ENCODE results near the gene TMEM108. TPM values are rescaled to one million over a fixed set of nuclear protein-coding genes. Genes with fewer than 3 reads are reported as not detected.

The TMEM108 gene
- total and polyA plus RNA-seq, 10 of the 15 experiments (the other 5 are each of a cell fraction or from before 2014, with no cell fraction given), result 0.02 to 0.58 (median 0.12) TPM; not detected in 5

DNA sequence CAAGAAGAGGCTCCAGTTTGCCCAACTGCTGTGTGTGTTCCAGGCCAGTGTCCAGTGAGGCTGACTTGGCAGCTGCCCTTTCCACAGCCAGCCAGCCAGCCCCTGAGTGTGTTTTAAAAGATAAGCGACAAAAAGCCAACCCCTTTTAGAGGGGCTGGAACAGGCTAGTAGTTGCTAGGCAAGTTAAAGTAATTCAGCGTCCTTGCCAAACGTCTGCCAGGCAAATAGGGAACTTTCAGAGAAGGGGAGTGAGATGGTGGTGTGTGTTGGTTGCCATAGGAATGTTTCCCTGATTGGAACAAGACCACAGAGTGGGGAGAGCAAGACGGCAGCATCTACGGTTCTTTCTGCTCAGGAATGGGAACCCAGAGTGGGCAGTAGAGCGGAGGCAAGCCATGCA, 86.3 kb downstream of the TMEM108 start:
- no peak overlapping the region for H2AFZ ChIP-seq (ENCODE audit: control insufficient read depth, low read depth, low read length)
- no peak for DNase-seq (ENCODE audit: low read depth, low spot score)
- 6% methylated on average over 6 of the region's 6 CpGs for WGBS (ENCODE audit: insufficient coverage, insufficient replicate concordance, low lambda C conversion rate, missing lambda C conversion rate)
- SMC1A ChIA-PET (ENCODE audit: uncharacterized antibody, unreplicated experiment), result interaction anchor here (1.2 kb wide), 1 partner anchor 12 kb away, joined by 3 read pairs; no protein-coding TSS in a partner anchor
- H3K27me3 ChIP-seq (replicated peaks in 1 of 2; ENCODE audit: control insufficient read depth in 2 of 2, insufficient read depth in 2 of 2, low read length in 1 of 2), result no peaks in the 10 kb centered on the region
- H3K4me2 ChIP-seq (ENCODE audit: control insufficient read depth, insufficient read depth), result no peak overlapping the region
- no peak overlapping the region for H3K27ac ChIP-seq (ENCODE audit: control insufficient read depth, insufficient read depth)
- H3K4me1 ChIP-seq (ENCODE audit: control insufficient read depth, insufficient read depth, low read length), result no peaks in the 10 kb centered on the region
- no peak overlapping the region for H3K9ac ChIP-seq (ENCODE audit: control insufficient read depth, insufficient read depth, low read length)
- no peaks in the 10 kb centered on the region for H3K9me3 ChIP-seq (replicated peaks; ENCODE audit: control insufficient read depth, insufficient read depth, low read length)
- intact Hi-C loops (cut with micrococcal nuclease; ENCODE audit: unreplicated experiment) (no loop called here), in situ Hi-C loops (cut with MboI) (no loop called here)
- H3K79me2 ChIP-seq (ENCODE audit: control insufficient read depth, insufficient read depth, low read length), result no peaks in the 10 kb centered on the region
- RAD21 ChIA-PET (ENCODE audit: unreplicated experiment), result interaction anchor here (0.8 kb wide), 1 partner anchor 83 kb away, joined by 3 read pairs; no protein-coding TSS in a partner anchor
- H4K20me1 ChIP-seq (ENCODE audit: control insufficient read depth, insufficient read depth), result no peaks in the 10 kb centered on the region
- FAIRE-seq, result no peak
- CTCF ChIA-PET, result no interaction called here
- ATAC-seq, result no peak
- POLR2A ChIA-PET, result no interaction called here
- H3K36me3 ChIP-seq (ENCODE audit: control insufficient read depth in 2 of 2, insufficient read depth in 2 of 2, low read length in 1 of 2), result no peaks in the 10 kb centered on the region
- no peak overlapping the region for H3K4me3 ChIP-seq
- BruUV-seq (replicated peaks), result no TSS peak
- TF ChIP-seq TBL1XR1 (IDR thresholded peaks at IDR 0.05; ENCODE audit: low read depth, low read length) (no peak), ZNF384 (IDR thresholded peaks at IDR 0.05; ENCODE audit: borderline replicate concordance, low read depth, low read length) (no peak), KDM1A (IDR thresholded peaks at IDR 0.05; ENCODE audit: borderline replicate concordance) (no peak), BACH1 (IDR thresholded peaks at IDR 0.05; ENCODE audit: borderline replicate concordance) (no peak), SMAD5 (IDR thresholded peaks at IDR 0.05; ENCODE audit: low read depth) (no peak), FOS (IDR thresholded peaks at IDR 0.05; ENCODE audit: borderline replicate concordance, extremely low read depth, insufficient read length) (no peak), SP1 (IDR thresholded peaks at IDR 0.05; ENCODE audit: low read depth, low read length) (no peak), FOXM1 (IDR thresholded peaks at IDR 0.05; ENCODE audit: low read depth, low read length) (no peak), NR2C1 (IDR thresholded peaks at IDR 0.05) (no peak), SRF (IDR thresholded peaks at IDR 0.05; ENCODE audit: low read depth in 2 of 2, low read length in 2 of 2) (no peak), STAT1 (conservative IDR thresholded peaks at IDR 0.05) (no peak), CREM (IDR thresholded peaks at IDR 0.05; ENCODE audit: low read depth) (no peak)
- TF ChIP-seq, protein P1, sequence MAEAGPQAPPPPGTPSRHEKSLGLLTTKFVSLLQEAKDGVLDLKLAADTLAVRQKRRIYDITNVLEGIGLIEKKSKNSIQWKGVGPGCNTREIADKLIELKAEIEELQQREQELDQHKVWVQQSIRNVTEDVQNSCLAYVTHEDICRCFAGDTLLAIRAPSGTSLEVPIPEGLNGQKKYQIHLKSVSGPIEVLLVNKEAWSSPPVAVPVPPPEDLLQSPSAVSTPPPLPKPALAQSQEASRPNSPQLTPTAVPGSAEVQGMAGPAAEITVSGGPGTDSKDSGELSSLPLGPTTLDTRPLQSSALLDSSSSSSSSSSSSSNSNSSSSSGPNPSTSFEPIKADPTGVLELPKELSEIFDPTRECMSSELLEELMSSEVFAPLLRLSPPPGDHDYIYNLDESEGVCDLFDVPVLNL (IDR thresholded peaks at IDR 0.05; ENCODE audit: low read depth, low read length), result no peak
- TF ChIP-seq, protein P2, sequence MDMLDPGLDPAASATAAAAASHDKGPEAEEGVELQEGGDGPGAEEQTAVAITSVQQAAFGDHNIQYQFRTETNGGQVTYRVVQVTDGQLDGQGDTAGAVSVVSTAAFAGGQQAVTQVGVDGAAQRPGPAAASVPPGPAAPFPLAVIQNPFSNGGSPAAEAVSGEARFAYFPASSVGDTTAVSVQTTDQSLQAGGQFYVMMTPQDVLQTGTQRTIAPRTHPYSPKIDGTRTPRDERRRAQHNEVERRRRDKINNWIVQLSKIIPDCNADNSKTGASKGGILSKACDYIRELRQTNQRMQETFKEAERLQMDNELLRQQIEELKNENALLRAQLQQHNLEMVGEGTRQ (IDR thresholded peaks at IDR 0.05; ENCODE audit: borderline replicate concordance, low read depth, low read length), result no peak

All from GM12878 (cell line).